H1 (cell line): ENCODE measurements around the gene GULP1. TPM values are rescaled to one million over a fixed set of nuclear protein-coding genes. Genes with fewer than 3 reads are reported as not detected.

ENCODE experiments used
- CTCF ChIA-PET: fragments of 300-600 bp; sonication (Branson Sonifier 250); formaldehyde crosslinking; loops from one replicate; lab custom pipeline; 2021; ENCODE audit not compliant: partially characterized antibody; lab: Charles Lee
- POLR2A ChIA-PET: fragments of 300-600 bp; sonication (Branson Sonifier 250); formaldehyde crosslinking; loops from one replicate; lab custom pipeline; 2021; ENCODE audit warnings: inconsistent platforms; ENCODE audit not compliant: partially characterized antibody; lab: Charles Lee
- DNase-seq, 2 experiments: peaks; one replicate each; pipeline versions ENCODE4 v3.0.0 to v3.0.0-alpha.2; 2010 to 2022; ENCODE audit warnings: low spot score in 2 of 2, low read depth in 1 of 2, mixed read lengths in 1 of 2
- FAIRE-seq: peaks from 2 replicates; lab custom pipeline; 2011; peaks lifted over from hg19 to GRCh38; lab: Jason Lieb, UNC
- H2AFZ ChIP-seq: 2 replicates; pipeline ENCODE4 v1.8.1; 2012; ENCODE audit warnings: low read length, inconsistent platforms
- H2AK5ac ChIP-seq: 2 replicates; pipeline ENCODE4 v1.6.1; 2013; ENCODE audit warnings: low read depth, low read length
- H2BK120ac ChIP-seq: replicated peaks from 2 replicates; pipeline ENCODE3; 2013; ENCODE audit warnings: low read depth, low read length, inconsistent platforms
- H2BK12ac ChIP-seq: 2 replicates; pipeline ENCODE4 v1.6.1; 2013; ENCODE audit warnings: low read depth, low read length
- H2BK15ac ChIP-seq: 2 replicates; pipeline ENCODE4 v1.6.1; 2013; ENCODE audit warnings: low read length
- H2BK20ac ChIP-seq: 2 replicates; pipeline ENCODE4 v1.6.1; 2013; ENCODE audit warnings: low read length
- H2BK5ac ChIP-seq: 2 replicates; pipeline ENCODE4 v1.6.1; 2013; ENCODE audit warnings: low read depth, low read length
- H3K14ac ChIP-seq: 2 replicates; pipeline ENCODE4 v1.6.1; 2013; ENCODE audit warnings: inconsistent platforms; ENCODE audit not compliant: insufficient read length
- H3K18ac ChIP-seq: 2 replicates; pipeline ENCODE4 v1.6.1; 2013; ENCODE audit warnings: low read length; ENCODE audit errors: extremely low read depth
- H3K23ac ChIP-seq: 2 replicates; pipeline ENCODE4 v1.6.1; 2013; ENCODE audit warnings: inconsistent platforms; ENCODE audit not compliant: insufficient read length
- H3K23me2 ChIP-seq: 2 replicates; pipeline ENCODE4 v1.6.1; 2013; ENCODE audit warnings: low read depth, low read length
- H3K27ac ChIP-seq: 2 replicates; pipeline ENCODE4 v1.6.1; 2011; ENCODE audit warnings: low read depth, low read length, inconsistent platforms
- H3K27me3 ChIP-seq, 4 experiments: replicated peaks in 1 of 4; 1 replicate in 1 of 4; 2 replicates in 3 of 4; pipeline versions ENCODE4 v1.6.1 to v1.8.1; 2011 to 2013; ENCODE audit warnings: low read length in 3 of 4, mild to moderate bottlenecking in 3 of 4, inconsistent platforms in 2 of 4, mixed read lengths in 2 of 4, moderate library complexity in 1 of 4; ENCODE audit not compliant: control insufficient read depth in 3 of 4, insufficient read depth in 3 of 4; ENCODE audit errors: extremely low read depth in 1 of 4
- H3K36me3 ChIP-seq, 4 experiments: 2 replicates each; pipeline versions ENCODE4 v1.6.1 to v1.8.1; 2011 to 2013; ENCODE audit warnings: mild to moderate bottlenecking in 4 of 4, low read length in 3 of 4, moderate library complexity in 2 of 4, control low read depth in 1 of 4, inconsistent platforms in 1 of 4; ENCODE audit not compliant: insufficient read depth in 4 of 4, control insufficient read depth in 2 of 4
- H3K4ac ChIP-seq: replicated peaks from 2 replicates; pipeline ENCODE3; 2013; ENCODE audit warnings: low read length, low read depth, mixed read lengths, inconsistent platforms; ENCODE audit not compliant: insufficient read length
- H3K4me1 ChIP-seq, 4 experiments: replicated peaks in 1 of 4; 1 replicate in 1 of 4; 2 replicates in 3 of 4; pipeline versions ENCODE4 v1.6.1 to v1.8.1; 2011 to 2013; ENCODE audit warnings: low read length in 3 of 4, inconsistent platforms in 2 of 4, mixed read lengths in 1 of 4; ENCODE audit not compliant: insufficient read depth in 4 of 4, control insufficient read depth in 3 of 4
- H3K4me2 ChIP-seq, 2 experiments: 2 replicates each; pipeline versions ENCODE4 v1.6.1 to v1.8.1; 2011 to 2013; ENCODE audit warnings: low read depth in 2 of 2, low read length in 2 of 2, control low read depth in 1 of 2, inconsistent platforms in 1 of 2, mild to moderate bottlenecking in 1 of 2; ENCODE audit not compliant: insufficient read depth in 1 of 2
- H3K4me3 ChIP-seq, 4 experiments: fragments of 200-600, 300-600 bp in 1 of 4; sonication (generic), shearing (Covaris generic), sonication (Bioruptor Twin) in 1 of 4; 2 replicates each; pipeline versions ENCODE4 v1.5.1 to v1.8.1; 2011 to 2016; ENCODE audit warnings: low read length in 4 of 4, low read depth in 3 of 4, control low read depth in 2 of 4, inconsistent platforms in 2 of 4, mild to moderate bottlenecking in 2 of 4, mixed read lengths in 1 of 4, moderate library complexity in 1 of 4; ENCODE audit not compliant: insufficient read depth in 2 of 4; ENCODE audit errors: extremely low read depth in 1 of 4
- H3K56ac ChIP-seq: replicated peaks from 2 replicates; pipeline ENCODE3; 2013; ENCODE audit warnings: low read depth, mild to moderate bottlenecking, mixed read lengths, low read length, inconsistent platforms; ENCODE audit not compliant: insufficient read length
- H3K79me1 ChIP-seq: 2 replicates; pipeline ENCODE4 v1.6.1; 2013; ENCODE audit warnings: low read depth, low read length, control low read depth
- H3K79me2 ChIP-seq, 2 experiments: 2 replicates each; pipeline versions ENCODE4 v1.6.1 to v1.8.1; 2012 to 2013; ENCODE audit warnings: low read length in 2 of 2, mild to moderate bottlenecking in 2 of 2, inconsistent platforms in 1 of 2; ENCODE audit not compliant: insufficient read depth in 2 of 2, control insufficient read depth in 1 of 2
- H3K9ac ChIP-seq, 4 experiments: replicated peaks in 1 of 4; 1 replicate in 1 of 4; 2 replicates in 3 of 4; pipeline versions ENCODE4 v1.6.1 to v1.8.1; 2011 to 2013; ENCODE audit warnings: low read depth in 3 of 4, low read length in 3 of 4, control low read depth in 2 of 4, mild to moderate bottlenecking in 2 of 4, moderate library complexity in 2 of 4, inconsistent platforms in 1 of 4; ENCODE audit errors: extremely low read depth in 1 of 4
- H3K9me3 ChIP-seq, 2 experiments: 2 replicates each; pipeline versions ENCODE4 v1.6.1 to v1.8.1; 2012 to 2013; ENCODE audit warnings: mild to moderate bottlenecking in 2 of 2, moderate library complexity in 2 of 2, control low read depth in 1 of 2, inconsistent platforms in 1 of 2, low read depth in 1 of 2, low read length in 1 of 2, mixed read lengths in 1 of 2; ENCODE audit not compliant: insufficient read depth in 2 of 2
- H4K20me1 ChIP-seq, 2 experiments: replicated peaks in 1 of 2; 2 replicates each; pipeline versions ENCODE3 to v1.8.1; 2011 to 2013; ENCODE audit warnings: inconsistent platforms in 2 of 2, low read length in 2 of 2, mild to moderate bottlenecking in 1 of 2; ENCODE audit not compliant: insufficient read depth in 2 of 2, control insufficient read depth in 1 of 2
- H4K5ac ChIP-seq: 2 replicates; pipeline ENCODE4 v1.6.1; 2013; ENCODE audit warnings: low read length, low read depth, mixed read lengths, inconsistent platforms; ENCODE audit not compliant: insufficient read length
- H4K8ac ChIP-seq: 2 replicates; pipeline ENCODE4 v1.8.0; 2013; ENCODE audit warnings: mild to moderate bottlenecking, moderate library complexity, low read length, inconsistent platforms; ENCODE audit not compliant: insufficient read depth; ENCODE audit errors: extremely low read depth
- H4K91ac ChIP-seq: replicated peaks from 2 replicates; pipeline ENCODE3; 2013; ENCODE audit warnings: low read length, mixed read lengths, inconsistent platforms; ENCODE audit not compliant: insufficient read length
- CBX5 ChIP-seq: fragments of 300-800, 300-1000 bp; sonication (generic); IDR thresholded peaks from 2 replicates; pipeline ENCODE4 v1.7.1; 2016; ENCODE audit warnings: antibody characterized with exemption, low read length, low read depth
- JUND ChIP-seq: IDR thresholded peaks from 2 replicates; pipeline ENCODE4 v1.6.1; 2011; ENCODE audit warnings: mild to moderate bottlenecking, improper control_type of control experiment, low read length
- POLR2AphosphoS5 ChIP-seq: IDR thresholded peaks from 2 replicates; pipeline ENCODE4 v1.6.1; 2011; ENCODE audit warnings: low read depth, low read length
- SUZ12 ChIP-seq: fragments of 200-600 bp; sonication (generic); IDR thresholded peaks from 2 replicates; pipeline ENCODE4 v1.6.1; 2012; ENCODE audit warnings: mild to moderate bottlenecking, inconsistent platforms, low read length, moderate library complexity, mixed read lengths
- WGBS, 2 experiments: shearing (Covaris generic) in 1 of 2; methylation state at CpG; one replicate each; pipeline versions ENCODE4 v1.1.6 to v1.1.7; 2013 to 2015; ENCODE audit warnings: low lambda C conversion rate in 2 of 2, mixed read lengths in 2 of 2, inconsistent platforms in 1 of 2, low coverage in 1 of 2, missing lambda C conversion rate in 1 of 2; ENCODE audit not compliant: insufficient replicate concordance in 2 of 2, insufficient coverage in 1 of 2, insufficient read length in 1 of 2; ENCODE audit errors: extremely low coverage in 1 of 2, missing lambda C conversion rate in 1 of 2; 5-methylcytosine and 5-hydroxymethylcytosine counted together
- polyA plus RNA-seq, 7 experiments: library from polyadenylated mRNA; depleted of rRNA in 3 of 7; stranded (reverse) in 5 of 7; unstranded in 2 of 7; fragments of >200 nt in 5 of 7; fragments of 200-250 nt in 2 of 7; gene quantifications; 1 replicate in 5 of 7; 2 replicates in 1 of 7; 4 replicates in 1 of 7; pipeline versions ENCODE4 v1.2.1 to v1.2.3, GENCODE V29; 2011 to 2013; ENCODE audit warnings: missing spikeins in 2 of 7, mixed read lengths in 2 of 7
- total RNA-seq: library from RNA; stranded (reverse); fragmentation: NEBNext Ultra II Directional; extraction: Animal tissue kit (Norgen Biotek cat#: 25700); gene quantifications from 2 replicates; pipeline ENCODE4 v1.2.1, GENCODE V29; 2021

The GULP1 gene
- total and polyA plus RNA-seq, 2 of the 8 experiments (the other 6 are each of a cell fraction or from before 2014, with no cell fraction given), result 69.7 to 139 TPM

DNA sequence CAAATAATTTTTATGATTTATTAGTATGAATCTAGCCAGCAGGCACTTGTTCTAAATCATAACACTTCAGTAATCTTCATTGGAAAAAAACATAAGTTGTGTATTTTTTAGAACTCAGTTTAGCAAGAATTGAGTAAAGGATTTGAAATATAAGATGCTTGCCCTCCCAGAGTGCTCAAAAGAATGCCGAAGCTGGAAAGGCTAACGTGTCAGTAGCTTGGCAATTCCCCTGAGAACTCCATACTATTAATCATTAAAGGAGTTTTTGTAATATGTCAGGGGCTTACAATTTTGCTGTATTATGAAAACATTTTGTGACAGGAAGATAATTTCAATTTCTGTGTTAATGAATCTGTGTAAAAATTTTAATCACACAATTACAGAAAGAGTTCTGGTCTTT lies 122.7 kb downstream of the GULP1 start:
- H3K23ac ChIP-seq, result no peak overlapping the region
- peaks cover 0 to 2% (median 0%) of the 10 kb centered on the region in 4 experiments; a peak in 1 of 8 replicates for H3K36me3 ChIP-seq
- peaks cover 0 to 91% of the 10 kb centered on the region in 2 experiments; a peak in 2 of 4 replicates for H3K79me2 ChIP-seq
- H4K8ac ChIP-seq, result no peak overlapping the region
- no peak overlapping the region for H2AK5ac ChIP-seq
- no peak for DNase-seq
- no peak for FAIRE-seq
- no peak overlapping the region for H3K9ac ChIP-seq
- H3K9me3 ChIP-seq, result no peaks in the 10 kb centered on the region; a peak in 1 of 4 replicates
- H2BK5ac ChIP-seq, result no peak overlapping the region
- 90% methylated on average over 2 of the region's 2 CpGs; no CpG with 5 or more reads in 1 of the 2 experiments for WGBS, 2 experiments
- no peak overlapping the region for H3K27ac ChIP-seq
- H3K27me3 ChIP-seq, result no peaks in the 10 kb centered on the region
- no peak overlapping the region for H3K56ac ChIP-seq
- H2BK15ac ChIP-seq, result no peak overlapping the region
- H3K4me3 ChIP-seq, result no peak overlapping the region
- CTCF ChIA-PET, result interaction anchor here (0.6 to 1.0 kb wide), 2 partner anchors 19 to 370 kb away, joined by 3 read pairs; no protein-coding TSS in a partner anchor
- H2BK12ac ChIP-seq, result no peak overlapping the region
- no peak overlapping the region for H2AFZ ChIP-seq
- H3K4me1 ChIP-seq, result peaks cover 0 to 8% (median 0%) of the 10 kb centered on the region in 4 experiments; a peak in 2 of 7 replicates
- H4K20me1 ChIP-seq, result peaks cover 0 to 5% of the 10 kb centered on the region in 2 experiments
- POLR2A ChIA-PET, result no interaction called here
- peaks cover 4% of the 10 kb centered on the region; the same call in 1 of the 2 replicates for H3K79me1 ChIP-seq
- no peak overlapping the region for H2BK120ac ChIP-seq
- H3K23me2 ChIP-seq, result no peaks in the 10 kb centered on the region
- H2BK20ac ChIP-seq, result no peak overlapping the region
- H3K18ac ChIP-seq, result no peak overlapping the region
- H3K14ac ChIP-seq, result no peak overlapping the region
- no peak overlapping the region for H3K4me2 ChIP-seq
- H3K4ac ChIP-seq, result no peak overlapping the region
- no peak for TF ChIP-seq JUND
- no peak for TF ChIP-seq POLR2AphosphoS5
- TF ChIP-seq CBX5, result no peak
- TF ChIP-seq SUZ12, result no peak
- H4K5ac ChIP-seq, result no peak overlapping the region
- no peak overlapping the region for H4K91ac ChIP-seq
